NCI-H1930 (cell line): ENCODE measurements around the gene ASF1B.

Source experiments
- DNase-seq, 2 experiments: peaks; one replicate each; lab custom pipeline; 2025; lab: John Stamatoyannopoulos, UW

ASF1B gene

GRCh38 chr19:14138576-14139265, 2.3 kb upstream of the ASF1B start:
- no peak for DNase-seq

GRCh38 chr19:14135985-14136508, 342 bp downstream of the ASF1B start:
- no peak for DNase-seq

- no peak for DNase-seq
These were observed 1.0 kb downstream of the ASF1B start for GRCh38 chr19:14135355-14135754.

- no peak for DNase-seq
These were observed 8.4 kb downstream of the ASF1B start for GRCh38 chr19:14127929-14128509.

- no peak for DNase-seq
These were observed 9.2 kb downstream of the ASF1B start for GRCh38 chr19:14127176-14127575.

- no peak for DNase-seq
These were observed 13.5 kb downstream of the ASF1B start for GRCh38 chr19:14122924-14123323.

GRCh38 chr19:14120497-14120780, 15.9 kb downstream of the ASF1B start:
- DNase-seq = no peak

GRCh38 chr19:14119644-14120496, 16.5 kb downstream of the ASF1B start:
- no peak for DNase-seq

- DNase-seq = no peak
These were observed 17.2 kb downstream of the ASF1B start for GRCh38 chr19:14119146-14119545.

GRCh38 chr19:14118165-14119051, 18.0 kb downstream of the ASF1B start:
- DNase-seq = no peak

GRCh38 chr19:14117668-14118164, 18.7 kb downstream of the ASF1B start, which contains the start of gene PRKACA:
TSS of gene PRKACA (minus strand) at chr19:14117762. CDS start at chr19:14117547, 215 bp downstream.
- DNase-seq = peak; percentile 94 to 95

- DNase-seq = no peak
These were observed 19.3 kb downstream of the ASF1B start for GRCh38 chr19:14116918-14117578.

- no peak for DNase-seq
These were observed 19.9 kb downstream of the ASF1B start for GRCh38 chr19:14116525-14116917.

GRCh38 chr19:14115756-14116155, 20.6 kb downstream of the ASF1B start:
- DNase-seq = no peak

GRCh38 chr19:14114854-14115253, 21.5 kb downstream of the ASF1B start:
- no peak for DNase-seq

GRCh38 chr19:14114439-14114838, 21.9 kb downstream of the ASF1B start:
- no peak for DNase-seq

GRCh38 chr19:14113762-14114414, 22.5 kb downstream of the ASF1B start:
- DNase-seq = no peak

- no peak for DNase-seq
These were observed 23.5 kb downstream of the ASF1B start for GRCh38 chr19:14112809-14113385.

GRCh38 chr19:14112051-14112808, 24.2 kb downstream of the ASF1B start:
- no peak for DNase-seq
